ENCODE results near the gene GRK5. TPM values are rescaled to one million over a fixed set of nuclear protein-coding genes. Genes with fewer than 3 reads are reported as not detected.

The GRK5 gene
- polyA plus RNA-seq, 1 donor from 2014 or later, result 34.9 TPM

- H2AFZ ChIP-seq (ENCODE audit: low read depth, low read length), result no peak overlapping the region
- no peaks in the 10 kb centered on the region for H3K79me2 ChIP-seq (replicated peaks; ENCODE audit: insufficient read depth, low read length)
- no peaks in the 10 kb centered on the region for H3K9me3 ChIP-seq (ENCODE audit: low read length)
- no peaks in the 10 kb centered on the region for H3K9me2 ChIP-seq (ENCODE audit: insufficient read depth, low read length)
- no peaks in the 10 kb centered on the region for H4K20me1 ChIP-seq (ENCODE audit: insufficient read depth)
- no peaks in the 10 kb centered on the region for H3K36me3 ChIP-seq (ENCODE audit: insufficient read depth, low read length)
- TF ChIP-seq RAD21 (conservative IDR thresholded peaks at IDR 0.05) (no peak), CTCF (IDR thresholded peaks at IDR 0.05; ENCODE audit: poor library complexity, severe bottlenecking) (no peak), EP300 (conservative IDR thresholded peaks at IDR 0.05; ENCODE audit: poor library complexity, severe bottlenecking) (no peak), REST (IDR thresholded peaks at IDR 0.05; ENCODE audit: borderline replicate concordance) (no peak), EZH2 (IDR thresholded peaks at IDR 0.05; ENCODE audit: borderline replicate concordance, insufficient read depth, low read length, poor library complexity, severe bottlenecking) (no peak), SMC3 (conservative IDR thresholded peaks at IDR 0.05; ENCODE audit: poor library complexity) (no peak), MXI1 (conservative IDR thresholded peaks at IDR 0.05; ENCODE audit: poor library complexity, severe bottlenecking) (no peak), TAF1 (IDR thresholded peaks at IDR 0.05; ENCODE audit: low read depth) (no peak), POLR2AphosphoS5 (IDR thresholded peaks at IDR 0.05) (no peak)
- no peaks in the 10 kb centered on the region for H3F3A ChIP-seq (ENCODE audit: insufficient read depth, low read length, poor library complexity, severe bottlenecking)
- H3K27ac ChIP-seq (ENCODE audit: low read length), result no peak overlapping the region
- H3K4me3 ChIP-seq (ENCODE audit: low read length), result no peak overlapping the region
- no peaks in the 10 kb centered on the region for H3K27me3 ChIP-seq (ENCODE audit: insufficient read depth, low read depth, low read length)
- H3K4me2 ChIP-seq (ENCODE audit: low read length), result no peak overlapping the region
- H3K9ac ChIP-seq (ENCODE audit: low read length), result no peak overlapping the region
These were observed 187.4 kb downstream of the GRK5 start for GRCh38 chr10:119394657-119395279.

GRCh38 chr10:119395280-119396007, 188.1 kb downstream of the GRK5 start:
- H3K36me3 ChIP-seq (ENCODE audit: insufficient read depth, low read length), result no peaks in the 10 kb centered on the region
- H3K4me3 ChIP-seq (ENCODE audit: low read length), result no peak overlapping the region
- H2AFZ ChIP-seq (ENCODE audit: low read depth, low read length), result no peak overlapping the region
- H4K20me1 ChIP-seq (ENCODE audit: insufficient read depth), result no peaks in the 10 kb centered on the region
- H3K27me3 ChIP-seq (ENCODE audit: insufficient read depth, low read depth, low read length), result no peaks in the 10 kb centered on the region
- H3K4me2 ChIP-seq (ENCODE audit: low read length), result no peak overlapping the region
- H3K9me2 ChIP-seq (ENCODE audit: insufficient read depth, low read length), result no peaks in the 10 kb centered on the region
- no peak for TF ChIP-seq MXI1 (conservative IDR thresholded peaks at IDR 0.05; ENCODE audit: poor library complexity, severe bottlenecking)
- no peak for TF ChIP-seq RAD21 (conservative IDR thresholded peaks at IDR 0.05)
- TF ChIP-seq CTCF (IDR thresholded peaks at IDR 0.05; ENCODE audit: poor library complexity, severe bottlenecking), result no peak
- TF ChIP-seq EP300 (conservative IDR thresholded peaks at IDR 0.05; ENCODE audit: poor library complexity, severe bottlenecking), result no peak
- TF ChIP-seq POLR2AphosphoS5 (IDR thresholded peaks at IDR 0.05), result no peak
- TF ChIP-seq EZH2 (IDR thresholded peaks at IDR 0.05; ENCODE audit: borderline replicate concordance, insufficient read depth, low read length, poor library complexity, severe bottlenecking), result no peak
- no peak for TF ChIP-seq TAF1 (IDR thresholded peaks at IDR 0.05; ENCODE audit: low read depth)
- H3K79me2 ChIP-seq (replicated peaks; ENCODE audit: insufficient read depth, low read length), result no peaks in the 10 kb centered on the region
- no peak overlapping the region for H3K9ac ChIP-seq (ENCODE audit: low read length)
- H3K9me3 ChIP-seq (ENCODE audit: low read length), result no peaks in the 10 kb centered on the region
- no peaks in the 10 kb centered on the region for H3F3A ChIP-seq (ENCODE audit: insufficient read depth, low read length, poor library complexity, severe bottlenecking)
- no peak overlapping the region for H3K27ac ChIP-seq (ENCODE audit: low read length)
